Urothelium cell line (cell line): ENCODE data around the gene NUFIP1.
"Not testable (repeated sequence)": the region's sequence is repeated elsewhere in the genome, so short reads cannot be mapped to it uniquely, and the experiment has no call there.

Source experiments
- DNase-seq: peaks from one replicate; pipeline ENCODE4 v3.0.0; 2011; ENCODE audit warnings: low spot score, mixed read lengths
- FAIRE-seq: peaks from 2 replicates; lab custom pipeline; 2011; peaks lifted over from hg19 to GRCh38; lab: Jason Lieb, UNC

Gene NUFIP1

GRCh38 chr13:44971656-44972595, 17.3 kb downstream of the NUFIP1 start:
- DNase-seq (no peak), FAIRE-seq (no peak)

- no peak for FAIRE-seq
Measured at GRCh38 chr13:44969551-44970484, 19.5 kb downstream of the NUFIP1 start.

GRCh38 chr13:44968434-44968815, 20.8 kb downstream of the NUFIP1 start:
- FAIRE-seq, result no peak

More at GRCh38 chr13:44969551-44970484, 19.5 kb downstream of the NUFIP1 start:
- peak; percentile 18 for DNase-seq

DNA sequence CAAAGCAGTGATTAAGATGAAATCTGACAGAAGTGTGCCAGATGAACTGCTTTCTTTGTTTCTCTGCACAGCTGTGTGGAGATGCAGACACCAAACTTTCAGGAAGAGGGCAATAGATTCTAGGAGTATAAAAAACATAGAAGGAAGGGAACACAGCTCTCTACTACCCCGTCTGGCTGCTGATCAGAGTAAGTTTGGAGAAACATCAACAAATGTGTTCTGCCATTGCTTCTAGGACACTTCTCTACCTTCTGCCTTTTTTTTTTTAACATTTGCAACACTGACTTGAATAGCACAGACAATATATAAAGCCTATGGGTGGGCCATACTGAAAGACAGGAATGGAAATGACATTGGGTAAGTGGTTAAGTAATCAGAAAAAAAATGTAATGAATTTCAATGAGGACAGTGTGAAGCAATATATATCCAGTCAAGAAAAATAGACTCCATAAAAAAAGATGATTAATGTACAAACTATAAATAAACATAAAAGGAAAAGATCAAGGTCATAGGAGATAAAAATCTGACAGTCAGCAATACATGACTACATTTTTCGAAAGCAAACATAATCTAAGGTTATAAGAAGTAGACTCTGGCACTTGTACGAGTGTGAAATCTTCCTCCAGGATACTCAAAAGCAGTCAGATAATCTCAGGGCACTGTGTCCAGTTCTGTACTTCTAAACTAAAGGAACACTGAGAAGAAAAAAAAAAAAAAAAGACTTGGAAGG, 21.4 kb downstream of the NUFIP1 start:
- DNase-seq (no peak), FAIRE-seq (no peak)

More at GRCh38 chr13:44968434-44968815, 20.8 kb downstream of the NUFIP1 start:
- no peak for DNase-seq

- no peak for FAIRE-seq
- DNase-seq, result no peak
Measured at GRCh38 chr13:44961997-44962396, 27.3 kb downstream of the NUFIP1 start.

DNA sequence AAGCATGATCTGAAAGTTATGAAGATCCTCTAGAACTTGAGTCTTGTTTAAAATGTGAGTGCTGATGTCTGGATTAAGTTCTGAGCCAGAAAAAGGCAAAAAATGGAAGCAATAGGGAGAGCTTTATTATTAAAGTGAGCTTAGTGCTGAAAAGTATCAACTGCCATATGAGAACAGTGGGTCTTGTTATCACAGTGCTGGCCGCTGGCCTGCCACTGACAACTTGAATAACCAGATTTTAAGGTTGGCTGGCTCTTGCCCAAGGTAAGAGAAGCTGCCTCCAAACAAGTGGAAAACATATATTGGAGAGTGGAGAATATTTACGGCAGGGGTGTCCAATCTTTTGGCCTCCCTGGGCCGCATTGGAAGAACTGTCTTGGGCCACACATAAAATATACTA, 33.9 kb downstream of the NUFIP1 start:
- DNase-seq (no peak), FAIRE-seq (no peak)

GRCh38 chr13:44954224-44954623, 35.0 kb downstream of the NUFIP1 start:
- DNase-seq (no peak), FAIRE-seq (no peak)

DNA sequence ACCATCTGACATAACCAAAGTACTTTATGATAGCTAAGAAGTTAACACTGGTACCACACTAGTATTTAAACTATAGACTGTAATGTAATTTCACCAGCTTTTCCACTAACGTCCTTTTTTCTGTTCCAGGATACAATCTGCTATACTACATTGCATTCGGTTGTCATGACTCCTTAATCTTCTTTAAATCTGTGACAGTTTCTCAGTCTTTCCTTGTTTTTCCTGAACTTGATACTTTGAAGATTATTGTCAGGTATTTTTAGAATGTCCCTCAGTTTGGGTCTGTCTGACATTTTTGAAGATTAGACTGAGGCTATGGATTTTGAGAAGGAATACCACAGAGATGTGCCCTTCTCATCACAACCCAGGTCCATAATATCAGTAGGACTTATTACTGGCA, 36.6 kb downstream of the NUFIP1 start:
- DNase-seq, result no peak
- no peak for FAIRE-seq

DNA sequence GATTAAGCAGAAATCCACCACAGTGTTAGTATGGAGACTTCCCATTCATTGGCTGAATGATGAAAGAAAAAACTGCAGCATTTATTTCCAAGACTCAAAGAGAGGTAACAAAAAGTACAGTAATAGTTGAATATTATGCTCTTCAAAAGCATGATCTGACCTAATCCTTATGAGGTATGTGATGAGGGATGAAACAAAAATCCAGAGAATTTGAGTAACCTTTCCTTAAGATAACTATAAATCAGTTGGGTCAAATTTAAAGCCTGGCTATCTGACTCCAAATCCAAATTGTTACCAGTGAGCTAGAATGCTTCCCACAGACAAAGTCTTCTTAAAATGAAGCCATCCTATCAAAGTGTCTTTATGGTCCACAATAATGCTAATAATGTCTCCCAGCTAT, 38.1 kb downstream of the NUFIP1 start:
- FAIRE-seq (no peak), DNase-seq (no peak)

- not testable (repeated sequence) for DNase-seq, FAIRE-seq
Measured at GRCh38 chr13:44943411-44943810, 45.9 kb downstream of the NUFIP1 start.

GRCh38 chr13:44938854-44939253, 50.4 kb downstream of the NUFIP1 start:
- FAIRE-seq (no peak), DNase-seq (no peak)

GRCh38 chr13:44936246-44936645, 53.0 kb downstream of the NUFIP1 start:
- DNase-seq (no peak), FAIRE-seq (no peak)

DNA sequence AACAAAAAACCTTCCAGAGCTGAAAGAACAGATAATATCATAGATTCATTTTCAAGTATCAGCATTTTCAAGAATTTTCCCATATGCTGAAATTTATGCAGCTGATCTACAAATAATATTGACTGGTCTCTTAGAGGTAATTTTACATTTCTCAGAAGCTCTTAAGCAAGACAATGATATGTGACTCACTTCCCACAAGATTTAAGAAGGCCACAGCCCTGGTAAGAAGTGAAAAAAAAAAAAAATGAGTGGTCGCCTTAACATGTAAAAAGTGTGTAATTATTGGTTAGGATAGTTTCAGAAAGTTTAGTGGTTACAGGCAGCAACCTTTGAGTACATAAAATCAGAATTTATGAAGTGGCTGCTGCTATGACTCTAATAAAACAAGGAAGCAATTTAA, 54.5 kb downstream of the NUFIP1 start:
- DNase-seq (no peak), FAIRE-seq (no peak)

DNA sequence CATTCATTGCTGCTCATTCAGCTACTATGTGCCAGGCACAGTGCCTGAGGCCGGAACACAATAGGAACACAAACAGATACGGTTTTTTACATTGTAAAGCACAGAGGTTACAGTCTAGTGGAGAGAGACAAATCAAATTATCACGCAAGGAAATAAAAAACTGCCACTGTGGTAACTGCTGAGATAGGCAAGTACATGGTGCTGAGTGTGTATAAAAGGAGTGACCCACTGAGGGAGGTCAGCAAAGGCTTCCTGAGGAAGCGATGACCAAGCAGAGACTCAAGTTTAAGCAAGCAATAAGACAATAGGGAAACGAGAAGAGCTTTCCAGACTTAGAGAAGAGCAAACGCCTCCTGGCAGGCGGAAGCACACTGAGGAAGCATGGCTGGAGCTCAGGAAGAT, 56.4 kb downstream of the NUFIP1 start:
- no peak for FAIRE-seq
- no peak for DNase-seq

GRCh38 chr13:44932171-44932849, 57.0 kb downstream of the NUFIP1 start:
- no peak for DNase-seq
- no peak for FAIRE-seq

- DNase-seq, result no peak
- FAIRE-seq, result no peak
Measured at GRCh38 chr13:44930963-44931623, 58.2 kb downstream of the NUFIP1 start.

DNA sequence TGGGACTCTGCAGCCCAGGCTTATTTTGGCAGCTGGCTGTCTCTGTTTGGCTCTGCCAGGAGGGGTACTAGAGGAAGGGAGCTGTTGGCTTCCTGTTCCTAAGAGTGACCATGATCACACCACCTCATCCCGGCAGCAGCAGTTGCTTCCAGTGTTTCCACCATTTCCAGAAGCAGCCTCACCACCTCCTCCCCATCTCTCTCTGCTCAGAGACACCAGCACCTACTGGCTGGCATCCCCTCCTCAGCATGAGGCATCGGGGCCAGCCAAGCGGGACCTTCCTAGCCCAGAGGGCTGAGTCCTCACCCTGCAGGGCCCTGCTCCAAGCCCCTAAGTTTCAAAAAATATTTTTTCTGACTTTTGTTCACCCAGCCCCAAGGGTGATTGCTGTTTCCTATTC, 59.0 kb downstream of the NUFIP1 start:
- no peak for DNase-seq
- FAIRE-seq, result no peak

- no peak for FAIRE-seq
- no peak for DNase-seq
Measured at GRCh38 chr13:44929692-44930091, 59.6 kb downstream of the NUFIP1 start.

DNA sequence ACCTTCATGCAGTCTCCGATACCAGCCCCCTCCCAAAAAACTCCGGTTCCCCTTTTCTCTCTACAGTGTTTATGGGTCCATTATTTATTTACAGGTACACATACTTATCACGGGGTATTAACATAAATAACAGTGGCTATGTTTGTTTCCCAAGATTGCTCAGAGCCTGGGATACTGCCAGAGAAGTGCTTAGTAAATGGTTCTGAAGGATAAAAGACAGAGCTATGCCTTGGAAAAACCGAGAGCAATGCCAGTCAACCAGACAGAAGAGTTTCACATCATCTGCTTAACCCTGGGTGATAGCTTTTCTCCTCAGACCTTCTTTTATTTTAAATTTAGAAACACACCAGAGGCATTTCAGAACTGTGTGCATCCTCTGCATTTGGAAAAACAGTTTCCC, 61.3 kb downstream of the NUFIP1 start:
- no peak for DNase-seq
- FAIRE-seq, result no peak
